ENCODE data around the gene TMEM204. TPM values are rescaled to one million over a fixed set of nuclear protein-coding genes. Genes with fewer than 3 reads are reported as not detected.

TMEM204 gene
- 15.0 and 36.7 TPM in 2 replicates for total RNA-seq

GRCh38 chr16:1533443-1533951 lies at the start of gene TMEM204:
Gene TMEM204 (plus strand): TSS chr16:1533666. CDS start chr16:1534276, 610 bp downstream.

GRCh38 chr16:1488619-1489018 lies 44.8 kb upstream of the TMEM204 start, which contains the start of gene PTX4:
Gene PTX4 (minus strand): TSS chr16:1488944. CDS start chr16:1488909, 35 bp downstream.

GRCh38 chr16:1492923-1493745 lies 40.3 kb upstream of the TMEM204 start, which contains the start of gene TELO2:
Gene TELO2 (plus strand): TSS chr16:1493360. CDS start chr16:1494282, 922 bp downstream.

Other genes starting within 250 kb of the TMEM204 start
- 51.2 and 57.8 TPM in 2 replicates for gene UBE2I, start 224.0 kb upstream of the TMEM204 start, total RNA-seq
- 0.32 and 0.91 TPM in 2 replicates for gene BAIAP3, start 200.0 kb upstream of the TMEM204 start, total RNA-seq
- gene TSR3, start 181.8 kb upstream of the TMEM204 start, total RNA-seq: 91.3 and 120 TPM in 2 replicates
- 21.3 and 26.3 TPM in 2 replicates for gene GNPTG, start 181.7 kb upstream of the TMEM204 start, total RNA-seq
- gene UNKL, start 119.0 kb upstream of the TMEM204 start, total RNA-seq: 4.9 and 5.2 TPM in 2 replicates
- gene UQCC4, start 112.9 kb upstream of the TMEM204 start, total RNA-seq: 23.4 and 24.7 TPM in 2 replicates
- gene PERCC1, start 102.6 kb upstream of the TMEM204 start, total RNA-seq: not detected in 2 replicates
- under 0.01 and 0.15 TPM in 2 replicates for gene CCDC154, start 89.1 kb upstream of the TMEM204 start, total RNA-seq
- gene CLCN7, start 58.6 kb upstream of the TMEM204 start, total RNA-seq: 40.9 and 60.6 TPM in 2 replicates
- not detected in 2 replicates for gene PTX4, start 44.7 kb upstream of the TMEM204 start, total RNA-seq
- gene TELO2, start 40.3 kb upstream of the TMEM204 start, total RNA-seq: 14.0 and 15.9 TPM in 2 replicates
- gene IFT140, start 78.4 kb downstream of the TMEM204 start, total RNA-seq: 21.4 and 26.3 TPM in 2 replicates
- gene CRAMP1, start 78.7 kb downstream of the TMEM204 start, total RNA-seq: 5.5 and 6.4 TPM in 2 replicates
- gene JPT2, start 144.6 kb downstream of the TMEM204 start, total RNA-seq: 52.0 and 75.0 TPM in 2 replicates
- 23.4 and 26.4 TPM in 2 replicates for gene MAPK8IP3, start 172.5 kb downstream of the TMEM204 start, total RNA-seq
- 80.9 and 93.5 TPM in 2 replicates for gene NME3, start 237.9 kb downstream of the TMEM204 start, total RNA-seq
- gene EME2, start 239.1 kb downstream of the TMEM204 start, total RNA-seq: 5.5 and 8.2 TPM in 2 replicates
- 88.3 and 95.2 TPM in 2 replicates for gene MRPS34, start 239.5 kb downstream of the TMEM204 start, total RNA-seq
- gene SPSB3, start 248.9 kb downstream of the TMEM204 start, total RNA-seq: 40.6 and 43.5 TPM in 2 replicates
- 111 and 136 TPM in 2 replicates for gene NUBP2, start 249.3 kb downstream of the TMEM204 start, total RNA-seq